Measurements from ENCODE around the gene DYRK1B.

DNA sequence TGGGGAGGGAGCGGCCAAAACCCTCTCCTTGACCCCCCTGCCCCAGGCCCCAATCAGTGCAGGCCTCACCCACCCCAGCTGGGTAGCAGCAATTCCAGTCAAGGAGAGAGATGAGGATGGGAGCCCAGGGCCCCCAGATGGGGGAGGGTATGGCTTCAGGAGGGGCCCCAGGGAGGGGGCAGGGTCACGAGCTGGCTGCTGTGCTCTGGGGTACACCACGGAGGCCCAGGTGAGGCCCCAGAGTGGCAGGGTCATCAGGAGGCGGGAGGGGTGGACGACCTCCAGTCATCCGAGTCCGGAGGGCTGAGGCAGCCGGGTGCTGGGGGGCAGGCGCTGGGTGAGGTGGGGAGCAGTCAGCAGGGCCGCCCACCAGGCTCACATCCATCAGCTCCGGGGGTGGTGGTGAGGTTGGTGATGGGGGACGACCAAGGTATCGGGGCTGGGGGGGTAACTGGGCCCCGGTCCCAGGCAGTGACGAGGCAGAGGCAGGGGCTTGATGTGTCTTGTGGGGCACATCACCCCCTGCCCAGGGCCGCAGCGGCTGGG is 8.4 kb downstream of the DYRK1B start:
- TF ChIP-seq, protein P1, sequence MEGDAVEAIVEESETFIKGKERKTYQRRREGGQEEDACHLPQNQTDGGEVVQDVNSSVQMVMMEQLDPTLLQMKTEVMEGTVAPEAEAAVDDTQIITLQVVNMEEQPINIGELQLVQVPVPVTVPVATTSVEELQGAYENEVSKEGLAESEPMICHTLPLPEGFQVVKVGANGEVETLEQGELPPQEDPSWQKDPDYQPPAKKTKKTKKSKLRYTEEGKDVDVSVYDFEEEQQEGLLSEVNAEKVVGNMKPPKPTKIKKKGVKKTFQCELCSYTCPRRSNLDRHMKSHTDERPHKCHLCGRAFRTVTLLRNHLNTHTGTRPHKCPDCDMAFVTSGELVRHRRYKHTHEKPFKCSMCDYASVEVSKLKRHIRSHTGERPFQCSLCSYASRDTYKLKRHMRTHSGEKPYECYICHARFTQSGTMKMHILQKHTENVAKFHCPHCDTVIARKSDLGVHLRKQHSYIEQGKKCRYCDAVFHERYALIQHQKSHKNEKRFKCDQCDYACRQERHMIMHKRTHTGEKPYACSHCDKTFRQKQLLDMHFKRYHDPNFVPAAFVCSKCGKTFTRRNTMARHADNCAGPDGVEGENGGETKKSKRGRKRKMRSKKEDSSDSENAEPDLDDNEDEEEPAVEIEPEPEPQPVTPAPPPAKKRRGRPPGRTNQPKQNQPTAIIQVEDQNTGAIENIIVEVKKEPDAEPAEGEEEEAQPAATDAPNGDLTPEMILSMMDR (IDR thresholded peaks at IDR 0.05; ENCODE audit: insufficient read depth, low read depth, low read length) = no peak
- no peak for TF ChIP-seq EZH2 (IDR thresholded peaks at IDR 0.05; ENCODE audit: insufficient read depth, low read length)

Measured in astrocyte (in vitro differentiated cells and primary cell).